EL (cell line): ENCODE results near the gene TRMT10A.
"Not testable (repeated sequence)": the region's sequence is repeated elsewhere in the genome, so short reads cannot be mapped to it uniquely, and the experiment has no call there.

Source experiments
- DNase-seq: peaks from one replicate; pipeline ENCODE4 v3.0.0-alpha.2; 2016

TRMT10A gene

GRCh38 chr4:99540277-99540939 is 23.4 kb downstream of the TRMT10A start:
- no peak for DNase-seq

DNA sequence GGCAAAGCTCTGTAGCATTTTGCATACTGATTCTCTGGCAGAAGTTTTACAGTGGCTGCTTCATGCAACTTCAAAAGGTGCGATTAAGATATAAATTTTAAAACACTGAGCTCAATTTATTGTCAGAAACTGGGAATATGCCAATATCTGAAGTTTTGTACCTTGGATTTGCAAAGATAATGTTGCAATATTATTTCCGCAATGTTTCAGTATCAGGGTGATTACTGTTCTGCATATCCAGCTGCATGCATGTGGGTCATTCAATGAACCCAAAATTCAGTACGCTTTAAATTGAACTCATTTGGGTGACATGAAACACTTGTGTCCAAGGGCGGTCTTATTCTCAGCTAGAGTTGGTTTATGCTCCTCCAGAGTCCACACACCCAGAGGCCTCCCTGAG is 26.2 kb downstream of the TRMT10A start:
- no peak for DNase-seq

- DNase-seq = no peak
Measured at GRCh38 chr4:99536848-99537247, 27.0 kb downstream of the TRMT10A start.

- no peak for DNase-seq
Measured at GRCh38 chr4:99536271-99536670, 27.6 kb downstream of the TRMT10A start.

DNA sequence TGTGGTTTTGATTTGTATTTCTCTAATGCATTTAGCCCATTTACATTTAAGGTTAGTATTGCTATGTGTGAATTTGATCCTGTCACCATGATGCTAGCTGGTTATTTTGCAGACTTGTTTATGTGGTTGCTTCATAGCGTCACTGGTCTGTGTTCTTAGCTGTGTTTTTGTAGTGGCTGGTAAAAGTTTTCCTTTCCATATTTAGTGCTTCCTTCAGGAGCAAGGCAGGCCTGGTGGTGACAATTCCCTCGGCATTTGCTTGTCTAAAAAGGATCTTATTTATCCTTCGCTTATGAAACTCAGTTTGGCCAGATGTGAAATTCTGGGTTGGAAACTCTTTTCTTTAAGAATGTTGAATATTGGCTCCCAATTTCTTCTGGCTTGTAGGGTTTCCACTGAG is 29.1 kb downstream of the TRMT10A start:
- not testable (repeated sequence) for DNase-seq

DNA sequence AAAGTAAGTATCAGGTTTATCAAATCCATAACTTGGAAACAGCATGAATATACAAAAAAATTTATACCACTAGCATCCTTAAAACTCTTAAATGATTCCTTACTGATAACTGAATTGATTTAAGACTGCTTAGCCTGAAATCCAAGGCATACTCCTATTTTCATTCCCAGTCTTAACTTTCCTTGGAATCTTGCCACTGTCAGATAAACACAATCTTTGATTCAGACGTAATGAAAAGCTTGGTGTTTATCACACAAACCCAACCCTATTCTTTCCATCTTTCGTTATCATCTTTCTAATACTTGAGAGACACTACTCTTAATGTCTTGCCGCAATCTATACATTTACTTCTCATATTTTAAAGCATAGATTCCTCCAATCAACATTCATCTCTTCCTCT is 33.9 kb downstream of the TRMT10A start:
- DNase-seq = no peak

DNA sequence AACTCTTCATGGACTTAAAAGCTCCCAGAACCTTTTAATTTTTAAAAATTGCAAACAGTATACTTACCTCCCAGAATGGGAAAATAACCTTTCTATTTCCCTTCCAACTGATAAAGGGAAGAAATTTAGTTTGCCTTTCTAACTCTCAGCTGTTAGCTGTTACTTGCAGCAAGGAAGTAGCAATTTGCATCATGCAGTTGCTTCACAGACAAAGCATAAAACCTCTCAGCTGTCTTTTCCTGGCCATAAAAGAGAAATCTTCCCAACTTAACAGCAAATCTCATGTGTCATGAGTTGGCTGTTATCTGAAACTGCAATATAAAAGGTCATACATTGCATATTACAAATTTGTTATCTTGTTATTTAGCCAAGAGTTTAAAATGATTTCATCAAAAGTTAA is 34.6 kb downstream of the TRMT10A start:
- no peak for DNase-seq

DNA sequence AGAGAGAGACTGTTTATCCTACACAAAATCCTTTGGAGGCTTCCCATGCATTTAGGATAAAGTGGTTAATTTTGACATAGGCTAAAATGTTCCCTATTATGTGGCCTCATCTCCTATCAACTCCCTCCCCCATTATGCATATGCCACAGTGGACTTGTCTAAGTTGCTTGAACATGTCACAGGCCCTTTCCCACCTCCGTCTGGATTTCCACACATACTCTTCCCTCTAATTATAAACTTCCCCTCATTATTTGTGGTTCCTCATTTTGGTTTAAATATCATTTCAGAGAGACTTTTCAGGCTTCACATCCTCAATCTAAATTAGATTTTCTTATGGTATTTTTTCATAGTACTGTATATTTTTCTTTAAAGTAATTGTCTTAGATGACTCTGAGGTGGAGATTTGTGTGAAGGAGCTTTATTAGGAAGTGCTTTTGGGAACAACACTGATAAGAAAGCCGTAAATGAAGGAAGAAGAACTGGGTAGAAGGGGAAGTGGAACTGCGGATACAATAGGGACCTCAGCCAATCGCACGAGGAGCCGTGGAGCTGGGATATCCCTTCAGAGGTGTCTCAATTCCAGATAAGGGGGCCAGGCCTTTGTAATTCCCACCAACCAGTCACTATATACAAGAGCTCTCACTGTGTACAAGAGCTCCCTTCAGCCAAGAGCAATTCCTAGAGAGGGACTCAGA is 45.1 kb downstream of the TRMT10A start:
- no peak for DNase-seq

DNA sequence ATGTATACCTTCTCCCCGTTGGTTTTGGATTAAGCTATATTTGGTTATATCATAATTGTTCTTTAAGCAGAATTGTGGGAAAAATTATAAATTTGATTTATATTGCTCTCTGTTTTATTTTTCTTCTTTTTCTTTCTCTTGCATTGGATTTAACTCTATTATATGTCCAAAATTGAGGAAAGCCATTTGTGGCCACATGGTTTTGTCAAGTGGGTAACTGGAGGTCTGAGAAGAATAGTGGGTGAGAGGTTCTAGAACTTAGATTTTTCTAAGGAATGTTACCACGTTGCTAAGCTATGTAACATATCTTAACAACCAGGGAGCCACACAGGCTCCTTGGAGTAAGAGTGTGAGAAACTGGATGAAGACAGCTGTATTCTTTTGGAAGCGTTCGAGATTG is 53.1 kb downstream of the TRMT10A start, which contains the start of gene C4orf17:
TSS of gene C4orf17 (plus strand) at position 301 of the 400 bp plus-strand sequence. CDS start 2,061 bp downstream, outside the sequence.
- no peak for DNase-seq

- DNase-seq = no peak
Measured at GRCh38 chr4:99507762-99508161, 56.1 kb downstream of the TRMT10A start.

GRCh38 chr4:99507349-99507748 is 56.5 kb downstream of the TRMT10A start:
- DNase-seq = no peak

DNA sequence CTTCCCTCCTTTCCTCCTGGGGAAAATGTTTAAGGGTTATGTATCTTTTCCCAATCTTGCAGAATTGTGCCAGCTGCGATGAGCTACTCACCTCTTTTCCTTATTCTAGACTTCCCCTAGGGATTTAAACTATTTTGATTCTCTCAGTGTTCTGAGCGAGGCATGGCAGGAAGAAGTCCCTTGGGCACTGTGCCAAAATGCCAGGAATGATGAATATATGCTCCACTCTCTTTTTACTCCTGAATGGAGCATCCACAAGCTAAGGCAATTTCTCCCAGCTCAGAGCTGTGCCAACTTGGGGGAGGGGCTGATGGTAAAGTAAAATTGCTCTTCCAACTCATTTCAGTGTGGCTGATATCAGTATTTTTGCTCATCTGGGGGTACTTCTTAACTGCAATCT is 57.1 kb downstream of the TRMT10A start:
- no peak for DNase-seq

DNA sequence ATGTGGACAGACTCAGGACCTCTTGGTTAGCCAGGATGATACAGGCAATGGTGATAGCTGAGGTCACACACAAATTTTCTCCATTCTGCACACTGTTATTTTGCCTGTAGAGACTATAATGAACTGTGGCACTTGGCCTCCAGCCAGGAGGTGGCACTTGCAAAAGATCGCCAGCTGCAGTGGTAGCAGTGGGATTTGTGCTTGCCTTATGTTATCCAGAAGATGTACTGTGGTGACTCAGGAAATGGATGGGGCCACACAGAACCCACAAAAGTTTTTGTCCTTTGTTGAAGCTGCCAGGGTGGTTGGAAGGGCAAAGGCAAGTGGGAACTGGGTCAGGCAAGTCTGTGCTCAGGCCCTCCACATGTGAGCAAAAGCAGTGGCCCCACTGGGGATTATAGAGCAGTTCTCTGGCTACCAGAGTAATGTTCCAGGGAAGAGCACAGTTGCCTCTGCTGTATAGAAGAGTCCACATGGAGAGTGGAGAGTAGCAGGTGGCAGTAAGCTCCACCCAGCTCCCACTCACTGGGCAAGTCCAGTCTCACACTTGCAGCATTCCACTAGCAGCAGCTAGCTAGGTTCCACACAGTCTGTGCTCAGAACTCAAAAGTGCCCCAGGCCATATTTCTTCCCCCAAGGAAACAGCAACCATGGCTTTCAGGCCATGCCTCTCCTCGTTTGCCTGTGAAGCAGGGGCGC is 58.9 kb downstream of the TRMT10A start:
- DNase-seq = no peak
